ENCODE measurements around the gene THSD7A.

Gene THSD7A

GRCh38 chr7:11811709-11812108 lies 20.3 kb downstream of the THSD7A start:
- H3K27me3 ChIP-seq (ENCODE audit: control insufficient read depth, insufficient read depth, low read length): no peaks in the 10 kb centered on the region
- H3K9ac ChIP-seq (ENCODE audit: low read depth, low read length): no peak overlapping the region
- no peak overlapping the region for H3K4me3 ChIP-seq (ENCODE audit: low read depth, low read length)
- peaks cover 8% of the 10 kb centered on the region for H3K4me1 ChIP-seq (ENCODE audit: control insufficient read depth, insufficient read depth, low read length)
- no peak overlapping the region for H3K27ac ChIP-seq (ENCODE audit: low read depth, low read length)
- H3K9me3 ChIP-seq (ENCODE audit: control insufficient read depth, insufficient read depth, low read length): no peaks in the 10 kb centered on the region
- H3K36me3 ChIP-seq (ENCODE audit: control insufficient read depth, insufficient read depth, low read length): no peaks in the 10 kb centered on the region

- H3K27me3 ChIP-seq (ENCODE audit: control insufficient read depth, insufficient read depth, low read length): no peaks in the 10 kb centered on the region
- H3K4me1 ChIP-seq (ENCODE audit: control insufficient read depth, insufficient read depth, low read length): peaks cover 7% of the 10 kb centered on the region; the same call in 1 of the 2 replicates
- H3K9ac ChIP-seq (ENCODE audit: low read depth, low read length): no peak overlapping the region
- no peak overlapping the region for H3K4me3 ChIP-seq (ENCODE audit: low read depth, low read length)
- H3K9me3 ChIP-seq (ENCODE audit: control insufficient read depth, insufficient read depth, low read length): no peaks in the 10 kb centered on the region
- H3K36me3 ChIP-seq (ENCODE audit: control insufficient read depth, insufficient read depth, low read length): no peaks in the 10 kb centered on the region
- H3K27ac ChIP-seq (ENCODE audit: low read depth, low read length): no peak overlapping the region
Measured at GRCh38 chr7:11810043-11810625, 21.9 kb downstream of the THSD7A start.

- no peaks in the 10 kb centered on the region for H3K36me3 ChIP-seq (ENCODE audit: control insufficient read depth, insufficient read depth, low read length)
- no peak overlapping the region for H3K4me3 ChIP-seq (ENCODE audit: low read depth, low read length)
- no peak overlapping the region for H3K9ac ChIP-seq (ENCODE audit: low read depth, low read length)
- H3K9me3 ChIP-seq (ENCODE audit: control insufficient read depth, insufficient read depth, low read length): no peaks in the 10 kb centered on the region
- H3K4me1 ChIP-seq (ENCODE audit: control insufficient read depth, insufficient read depth, low read length): peaks cover 7% of the 10 kb centered on the region; the same call in 1 of the 2 replicates
- no peak overlapping the region for H3K27ac ChIP-seq (ENCODE audit: low read depth, low read length)
- H3K27me3 ChIP-seq (ENCODE audit: control insufficient read depth, insufficient read depth, low read length): no peaks in the 10 kb centered on the region
Measured at GRCh38 chr7:11807000-11807399, 25.0 kb downstream of the THSD7A start.

- Histone ChIP-seq H3K27me3 (ENCODE audit: control insufficient read depth, insufficient read depth, low read length) (no peaks in the 10 kb centered on the region), H3K36me3 (ENCODE audit: control insufficient read depth, insufficient read depth, low read length) (no peaks in the 10 kb centered on the region), H3K9ac (ENCODE audit: low read depth, low read length) (no peak overlapping the region), H3K4me3 (ENCODE audit: low read depth, low read length) (no peak overlapping the region), H3K27ac (ENCODE audit: low read depth, low read length) (no peak overlapping the region), H3K9me3 (ENCODE audit: control insufficient read depth, insufficient read depth, low read length) (no peaks in the 10 kb centered on the region), H3K4me1 (ENCODE audit: control insufficient read depth, insufficient read depth, low read length) (no peaks in the 10 kb centered on the region)
Measured at GRCh38 chr7:11804621-11805020, 27.4 kb downstream of the THSD7A start.

- Histone ChIP-seq H3K9me3 (ENCODE audit: control insufficient read depth, insufficient read depth, low read length) (no peaks in the 10 kb centered on the region), H3K27ac (ENCODE audit: low read depth, low read length) (no peak overlapping the region), H3K4me1 (ENCODE audit: control insufficient read depth, insufficient read depth, low read length) (no peaks in the 10 kb centered on the region), H3K27me3 (ENCODE audit: control insufficient read depth, insufficient read depth, low read length) (no peaks in the 10 kb centered on the region), H3K9ac (ENCODE audit: low read depth, low read length) (no peak overlapping the region), H3K36me3 (ENCODE audit: control insufficient read depth, insufficient read depth, low read length) (no peaks in the 10 kb centered on the region), H3K4me3 (ENCODE audit: low read depth, low read length) (no peak overlapping the region)
Measured at GRCh38 chr7:11795231-11795630, 36.8 kb downstream of the THSD7A start.

GRCh38 chr7:11792166-11792565 lies 39.8 kb downstream of the THSD7A start:
- Histone ChIP-seq H3K36me3 (ENCODE audit: control insufficient read depth, insufficient read depth, low read length) (no peaks in the 10 kb centered on the region), H3K4me3 (ENCODE audit: low read depth, low read length) (no peak overlapping the region), H3K9me3 (ENCODE audit: control insufficient read depth, insufficient read depth, low read length) (no peaks in the 10 kb centered on the region), H3K27me3 (ENCODE audit: control insufficient read depth, insufficient read depth, low read length) (no peaks in the 10 kb centered on the region), H3K4me1 (ENCODE audit: control insufficient read depth, insufficient read depth, low read length) (no peaks in the 10 kb centered on the region), H3K27ac (ENCODE audit: low read depth, low read length) (no peak overlapping the region), H3K9ac (ENCODE audit: low read depth, low read length) (no peak overlapping the region)

- no peak overlapping the region for H3K4me3 ChIP-seq (ENCODE audit: low read depth, low read length)
- no peaks in the 10 kb centered on the region for H3K9me3 ChIP-seq (ENCODE audit: control insufficient read depth, insufficient read depth, low read length)
- H3K27ac ChIP-seq (ENCODE audit: low read depth, low read length): no peak overlapping the region
- no peaks in the 10 kb centered on the region for H3K27me3 ChIP-seq (ENCODE audit: control insufficient read depth, insufficient read depth, low read length)
- H3K9ac ChIP-seq (ENCODE audit: low read depth, low read length): no peak overlapping the region
- no peaks in the 10 kb centered on the region for H3K4me1 ChIP-seq (ENCODE audit: control insufficient read depth, insufficient read depth, low read length)
- no peaks in the 10 kb centered on the region for H3K36me3 ChIP-seq (ENCODE audit: control insufficient read depth, insufficient read depth, low read length)
Measured at GRCh38 chr7:11788568-11788967, 43.4 kb downstream of the THSD7A start.

GRCh38 chr7:11787534-11787933 lies 44.5 kb downstream of the THSD7A start:
- no peak overlapping the region for H3K9ac ChIP-seq (ENCODE audit: low read depth, low read length)
- H3K27me3 ChIP-seq (ENCODE audit: control insufficient read depth, insufficient read depth, low read length): no peaks in the 10 kb centered on the region
- no peaks in the 10 kb centered on the region for H3K9me3 ChIP-seq (ENCODE audit: control insufficient read depth, insufficient read depth, low read length)

GRCh38 chr7:11786186-11786585 lies 45.8 kb downstream of the THSD7A start:
- Histone ChIP-seq H3K4me3 (ENCODE audit: low read depth, low read length) (no peak overlapping the region), H3K36me3 (ENCODE audit: control insufficient read depth, insufficient read depth, low read length) (no peaks in the 10 kb centered on the region), H3K27me3 (ENCODE audit: control insufficient read depth, insufficient read depth, low read length) (no peaks in the 10 kb centered on the region), H3K4me1 (ENCODE audit: control insufficient read depth, insufficient read depth, low read length) (no peaks in the 10 kb centered on the region), H3K9ac (ENCODE audit: low read depth, low read length) (no peak overlapping the region), H3K27ac (ENCODE audit: low read depth, low read length) (no peak overlapping the region), H3K9me3 (ENCODE audit: control insufficient read depth, insufficient read depth, low read length) (no peaks in the 10 kb centered on the region)

More at GRCh38 chr7:11787534-11787933, 44.5 kb downstream of the THSD7A start:
- H3K27ac ChIP-seq (ENCODE audit: low read depth, low read length): no peak overlapping the region
- H3K4me1 ChIP-seq (ENCODE audit: control insufficient read depth, insufficient read depth, low read length): no peaks in the 10 kb centered on the region
- no peak overlapping the region for H3K4me3 ChIP-seq (ENCODE audit: low read depth, low read length)
- H3K36me3 ChIP-seq (ENCODE audit: control insufficient read depth, insufficient read depth, low read length): no peaks in the 10 kb centered on the region

GRCh38 chr7:11784769-11785536 lies 47.0 kb downstream of the THSD7A start:
- Histone ChIP-seq H3K36me3 (ENCODE audit: control insufficient read depth, insufficient read depth, low read length) (no peaks in the 10 kb centered on the region), H3K9ac (ENCODE audit: low read depth, low read length) (no peak overlapping the region), H3K4me1 (ENCODE audit: control insufficient read depth, insufficient read depth, low read length) (no peaks in the 10 kb centered on the region), H3K4me3 (ENCODE audit: low read depth, low read length) (no peak overlapping the region), H3K9me3 (ENCODE audit: control insufficient read depth, insufficient read depth, low read length) (no peaks in the 10 kb centered on the region), H3K27ac (ENCODE audit: low read depth, low read length) (no peak overlapping the region), H3K27me3 (ENCODE audit: control insufficient read depth, insufficient read depth, low read length) (no peaks in the 10 kb centered on the region)

GRCh38 chr7:11779864-11780674 lies 51.9 kb downstream of the THSD7A start:
- H3K9me3 ChIP-seq (ENCODE audit: control insufficient read depth, insufficient read depth, low read length): no peaks in the 10 kb centered on the region

More at GRCh38 chr7:11779864-11780674, 51.9 kb downstream of the THSD7A start:
- Histone ChIP-seq H3K4me3 (ENCODE audit: low read depth, low read length) (no peak overlapping the region), H3K27ac (ENCODE audit: low read depth, low read length) (no peak overlapping the region), H3K27me3 (ENCODE audit: control insufficient read depth, insufficient read depth, low read length) (no peaks in the 10 kb centered on the region), H3K9ac (ENCODE audit: low read depth, low read length) (no peak overlapping the region), H3K36me3 (ENCODE audit: control insufficient read depth, insufficient read depth, low read length) (no peaks in the 10 kb centered on the region), H3K4me1 (ENCODE audit: control insufficient read depth, insufficient read depth, low read length) (no peaks in the 10 kb centered on the region)

Measured in HUES48 (cell line).